Thymus (tissue), 11 donors: Measurements from ENCODE around the gene LNP1. TPM values are rescaled to one million over a fixed set of nuclear protein-coding genes. Genes with fewer than 3 reads are reported as not detected.

Experiments
- DNase-seq, 9 donors: peaks; one replicate each; pipeline ENCODE4 v3.0.0-alpha.2; 2013; ENCODE audit warnings: low spot score in 9 of 9, low read depth in 6 of 9, missing footprints in 1 of 9
- H3K27ac ChIP-seq, 2 donors: one replicate each; pipeline ENCODE4 v1.5.1; 2013; ENCODE audit warnings: control low read depth in 1 of 2, low read depth in 1 of 2, low read length in 1 of 2, mild to moderate bottlenecking in 1 of 2, moderate library complexity in 1 of 2
- H3K27me3 ChIP-seq, 2 donors: one replicate each; pipeline ENCODE4 v1.5.1; 2013; ENCODE audit warnings: low read length in 1 of 2; ENCODE audit not compliant: control insufficient read depth in 2 of 2, insufficient read depth in 1 of 2
- H3K36me3 ChIP-seq, 2 donors: one replicate each; pipeline ENCODE4 v1.5.1; 2013; ENCODE audit warnings: low read length in 1 of 2, mild to moderate bottlenecking in 1 of 2, moderate library complexity in 1 of 2; ENCODE audit not compliant: control insufficient read depth in 2 of 2, insufficient read depth in 2 of 2
- H3K4me1 ChIP-seq, 2 donors: one replicate each; pipeline ENCODE4 v1.5.1; 2013; ENCODE audit warnings: low read length in 2 of 2; ENCODE audit not compliant: control insufficient read depth in 2 of 2, insufficient read depth in 2 of 2
- H3K4me3 ChIP-seq, 2 donors: one replicate each; pipeline ENCODE4 v1.5.1; 2013; ENCODE audit warnings: low read length in 2 of 2, control low read depth in 1 of 2, mild to moderate bottlenecking in 1 of 2
- H3K9me3 ChIP-seq, 2 donors: one replicate each; pipeline ENCODE4 v1.5.1; 2013; ENCODE audit warnings: low read length in 1 of 2, mild to moderate bottlenecking in 1 of 2; ENCODE audit not compliant: control insufficient read depth in 2 of 2, insufficient read depth in 1 of 2
- WGBS: extraction: QIAGEN DNeasy Blood & Tissue Kit; methylation state at CpG from one replicate; pipeline ENCODE4 v1.1.7; 2013; 5-methylcytosine and 5-hydroxymethylcytosine counted together
- polyA plus RNA-seq: library from polyadenylated mRNA; stranded (reverse); fragments of 200-250 nt; gene quantifications from one replicate; pipeline ENCODE4 v1.2.3, GENCODE V29; 2013
- total RNA-seq: library from RNA; stranded (reverse); fragments of 120-200 nt; gene quantifications from one replicate; pipeline ENCODE4 v1.2.4, GENCODE V29; 2013
- donor health status: healthy.

LNP1 gene
- total and polyA plus RNA-seq, 2 donors, result 1.6 to 1.7 TPM

DNA sequence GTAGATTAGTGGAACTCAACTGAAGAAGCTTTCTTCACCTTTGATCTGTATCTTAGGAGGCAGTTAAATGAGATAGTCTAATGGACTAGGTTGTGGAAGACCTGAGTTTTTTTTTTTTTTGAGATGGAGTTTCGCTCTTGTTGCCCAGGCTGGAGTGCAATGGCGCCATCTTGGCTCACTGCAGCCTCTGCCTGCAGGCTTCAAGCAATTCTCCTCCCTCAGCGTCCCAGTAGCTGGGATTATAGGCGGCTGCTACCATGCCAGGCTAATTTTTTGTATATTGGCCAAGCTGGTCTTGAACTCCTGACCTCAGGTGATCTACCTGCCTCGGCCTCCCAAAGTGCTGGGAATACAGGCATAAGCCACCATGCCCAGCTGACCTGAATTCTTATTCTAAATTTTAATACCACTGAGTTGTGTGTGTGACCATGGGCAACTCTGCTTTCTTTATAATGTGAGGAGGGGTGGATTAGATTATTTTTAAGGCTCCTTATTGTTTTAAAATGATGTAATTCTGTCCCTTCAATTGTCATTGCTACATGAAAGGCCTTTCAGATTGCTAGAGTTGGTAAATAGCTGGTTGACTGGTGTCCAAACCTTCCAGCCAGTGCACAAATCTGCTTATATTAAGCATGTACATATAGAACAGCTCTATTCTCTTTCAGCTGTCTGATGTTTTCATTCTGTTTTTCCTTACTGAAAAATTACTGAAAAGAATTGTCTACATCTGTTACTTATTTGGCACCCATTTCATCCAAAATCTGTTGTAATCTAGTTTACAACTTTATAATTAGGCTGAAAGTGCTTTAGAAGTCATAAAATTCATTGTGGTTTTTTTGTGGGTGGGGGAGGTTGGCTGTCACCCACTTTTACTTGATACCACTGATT lies 2.3 kb downstream of the LNP1 start:
- WGBS, result 98% methylated on average over 5 of the region's 5 CpGs

DNA sequence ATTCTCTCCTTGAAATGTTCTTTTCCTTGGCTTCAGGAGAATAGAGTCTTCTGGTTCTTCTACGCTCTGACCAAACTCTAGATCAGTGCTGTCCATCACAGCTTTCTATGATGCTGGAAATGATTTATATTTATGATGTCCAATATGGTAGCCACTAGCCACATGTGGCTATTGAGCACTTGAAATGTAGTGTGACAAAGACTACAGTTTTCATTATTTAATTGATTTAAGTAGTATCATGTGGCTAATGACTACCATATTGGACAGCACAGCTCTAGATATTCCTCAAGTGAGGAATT lies 2.9 kb downstream of the LNP1 start:
- H3K27ac ChIP-seq, result no peak overlapping the region
- H3K9me3 ChIP-seq, result peaks cover 0 to 6% of the 10 kb centered on the region in 2 donors
- no peaks in the 10 kb centered on the region for H3K27me3 ChIP-seq
- H3K4me1 ChIP-seq, result peaks cover 8 to 12% of the 10 kb centered on the region in 2 donors
- H3K36me3 ChIP-seq, result no peaks in the 10 kb centered on the region
- 97% methylated on average over 1 of the region's 1 CpG for WGBS
- H3K4me3 ChIP-seq, result no peak overlapping the region
- no peak for DNase-seq

More for the DNA sequence above, 2.3 kb downstream of the LNP1 start:
- Histone ChIP-seq H3K27ac (no peak overlapping the region), H3K9me3 (peaks cover 0 to 6% of the 10 kb centered on the region in 2 donors), H3K36me3 (no peaks in the 10 kb centered on the region), H3K4me3 (no peak overlapping the region), H3K4me1 (peaks cover 10 to 12% of the 10 kb centered on the region in 2 donors), H3K27me3 (no peaks in the 10 kb centered on the region)
- DNase-seq, result no peak

GRCh38 chr3:100407164-100407563 lies 5.8 kb downstream of the LNP1 start:
- Histone ChIP-seq H3K9me3 (peaks cover 0 to 6% of the 10 kb centered on the region in 2 donors), H3K4me3 (no peak overlapping the region), H3K4me1 (peaks cover 0 to 3% of the 10 kb centered on the region in 2 donors), H3K27me3 (no peaks in the 10 kb centered on the region), H3K36me3 (no peaks in the 10 kb centered on the region), H3K27ac (no peak overlapping the region)
- no peak for DNase-seq
- WGBS, result 77% methylated on average over 2 of the region's 2 CpGs

DNA sequence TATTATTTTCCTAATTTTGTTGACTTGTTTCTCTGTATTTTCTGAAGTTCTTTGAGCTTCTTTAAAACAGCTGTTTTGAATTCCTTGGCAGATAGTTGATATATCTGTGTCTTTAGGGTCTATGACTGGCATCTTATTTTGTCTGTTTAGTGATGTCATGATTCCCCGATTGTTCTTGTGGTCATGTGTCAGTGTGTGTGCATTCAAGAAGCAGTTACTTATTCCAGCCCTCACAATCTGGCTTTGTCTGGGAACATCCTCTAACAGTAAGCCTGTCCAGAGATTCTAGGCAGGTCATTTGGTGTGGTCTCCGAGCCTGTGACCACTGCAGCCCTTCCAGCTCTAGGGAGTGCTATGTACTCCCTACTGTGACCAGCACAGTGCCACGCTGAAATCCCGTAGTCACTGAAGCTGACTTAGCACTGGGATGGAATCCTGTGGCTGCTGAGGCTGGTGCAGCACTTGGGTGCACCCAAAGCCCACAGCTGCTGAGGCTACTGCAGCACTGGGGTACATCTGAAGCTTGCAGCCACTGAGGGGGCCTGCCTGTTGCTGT lies 6.7 kb downstream of the LNP1 start:
- H3K36me3 ChIP-seq, result no peaks in the 10 kb centered on the region
- no peak overlapping the region for H3K4me3 ChIP-seq
- no peak overlapping the region for H3K27ac ChIP-seq
- no peak for DNase-seq
- H3K27me3 ChIP-seq, result no peaks in the 10 kb centered on the region
- 97% methylated on average over 4 of the region's 4 CpGs for WGBS
- peaks cover 0 to 6% of the 10 kb centered on the region in 2 donors for H3K9me3 ChIP-seq
- H3K4me1 ChIP-seq, result no peaks in the 10 kb centered on the region

GRCh38 chr3:100411091-100411982 lies 10.0 kb downstream of the LNP1 start:
- no peak for DNase-seq
- Histone ChIP-seq H3K27me3 (no peaks in the 10 kb centered on the region), H3K9me3 (peaks cover 0 to 6% of the 10 kb centered on the region in 2 donors), H3K4me1 (no peaks in the 10 kb centered on the region), H3K4me3 (no peak overlapping the region), H3K27ac (no peak overlapping the region), H3K36me3 (no peaks in the 10 kb centered on the region)
- 98% methylated on average over 2 of the region's 2 CpGs for WGBS

- WGBS, result 97% methylated on average over 4 of the region's 4 CpGs
- H3K27ac ChIP-seq, result no peak overlapping the region
- no peaks in the 10 kb centered on the region for H3K27me3 ChIP-seq
Measured at GRCh38 chr3:100412912-100413590, 11.7 kb downstream of the LNP1 start.

DNA sequence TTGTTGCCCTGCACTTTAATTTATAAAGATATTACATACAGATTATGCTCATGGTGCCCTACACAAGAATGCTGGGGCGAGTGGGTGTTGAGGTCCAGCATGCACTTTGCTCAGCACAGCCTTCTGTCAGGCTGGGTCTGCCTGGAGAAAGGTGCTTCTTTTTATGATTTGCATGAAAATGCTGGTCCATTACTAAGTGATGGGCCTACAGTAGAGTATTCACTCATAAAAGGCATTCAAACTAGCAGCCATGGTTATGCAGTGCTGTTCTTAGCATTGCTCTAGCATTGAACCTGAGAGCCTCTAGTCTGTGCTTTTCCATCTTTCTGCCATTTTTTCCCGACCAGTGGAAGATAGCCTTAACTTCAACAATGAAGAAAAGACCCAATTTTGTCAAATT lies 12.3 kb downstream of the LNP1 start:
- Histone ChIP-seq H3K4me3 (no peak overlapping the region), H3K36me3 (no peaks in the 10 kb centered on the region), H3K9me3 (no peaks in the 10 kb centered on the region), H3K27ac (no peak overlapping the region), H3K4me1 (no peaks in the 10 kb centered on the region), H3K27me3 (no peaks in the 10 kb centered on the region)
- WGBS, result 96% methylated on average over 2 of the region's 2 CpGs
- DNase-seq, result no peak

More at GRCh38 chr3:100412912-100413590, 11.7 kb downstream of the LNP1 start:
- no peak for DNase-seq
- Histone ChIP-seq H3K4me3 (no peak overlapping the region), H3K9me3 (peaks cover 0 to 5% of the 10 kb centered on the region in 2 donors), H3K36me3 (no peaks in the 10 kb centered on the region), H3K4me1 (no peaks in the 10 kb centered on the region)

GRCh38 chr3:100416176-100416575 lies 14.8 kb downstream of the LNP1 start:
- Histone ChIP-seq H3K36me3 (no peaks in the 10 kb centered on the region), H3K4me1 (no peaks in the 10 kb centered on the region), H3K9me3 (no peaks in the 10 kb centered on the region), H3K27ac (no peak overlapping the region), H3K27me3 (no peaks in the 10 kb centered on the region), H3K4me3 (no peak overlapping the region)
- DNase-seq, result no peak
